OCI-LY7 (cell line): Measurements from ENCODE around the gene ZP4. TPM values are rescaled to one million over a fixed set of nuclear protein-coding genes. Genes with fewer than 3 reads are reported as not detected.

Experiments used
- BruUV-seq: library from RNA; stranded (reverse); fragments of 400-500 nt; replicated peaks from 2 replicates; lab custom pipeline; 2021; lab: Mats Ljungman, UMichigan
- CTCF ChIA-PET: fragments of 300-600 bp; sonication (Branson Sonifier 250); formaldehyde crosslinking; loops from one replicate; lab custom pipeline; 2022; ENCODE audit warnings: antibody characterized with exemption; ENCODE audit not compliant: unreplicated experiment; lab: Charles Lee
- POLR2A ChIA-PET: fragments of 300-600 bp; sonication (Branson Sonifier 250); formaldehyde crosslinking; loops from one replicate; lab custom pipeline; 2022; ENCODE audit warnings: antibody characterized with exemption; lab: Charles Lee
- DNase-seq: peaks from one replicate; pipeline ENCODE4 v3.0.0-alpha.2; 2015; ENCODE audit warnings: low spot score
- H2AFZ ChIP-seq: fragments of 200-600 bp; sonication (generic), shearing (Covaris generic); 2 replicates; pipeline ENCODE4 v1.6.1; 2014; ENCODE audit warnings: mild to moderate bottlenecking, antibody characterized with exemption, low read length, moderate library complexity
- H3K27ac ChIP-seq: fragments of 200-600 bp; sonication (generic); 2 replicates; pipeline ENCODE4 v1.5.1; 2014; ENCODE audit warnings: mixed run types, low read depth, mild to moderate bottlenecking, moderate library complexity, low read length, inconsistent platforms; ENCODE audit not compliant: poor library complexity, severe bottlenecking
- H3K36me3 ChIP-seq: fragments of 200-600 bp; sonication (generic); 2 replicates; pipeline ENCODE4 v1.6.1; 2014; ENCODE audit warnings: mild to moderate bottlenecking, antibody characterized with exemption, low read length, moderate library complexity, mixed read lengths; ENCODE audit not compliant: insufficient read depth
- H3K4me1 ChIP-seq: fragments of 200-600 bp; sonication (generic); 2 replicates; pipeline ENCODE4 v1.5.1; 2014; ENCODE audit warnings: mild to moderate bottlenecking, low read length; ENCODE audit not compliant: insufficient read depth, poor library complexity, severe bottlenecking
- H3K4me2 ChIP-seq: fragments of 200-600 bp; sonication (generic); 2 replicates; pipeline ENCODE4 v1.6.1; 2014; ENCODE audit warnings: mild to moderate bottlenecking, low read length
- H3K4me3 ChIP-seq: fragments of 200-600 bp; sonication (generic); 2 replicates; pipeline ENCODE4 v1.5.1; 2014; ENCODE audit warnings: mild to moderate bottlenecking, low read depth, low read length; ENCODE audit not compliant: poor library complexity, severe bottlenecking
- H3K79me2 ChIP-seq: fragments of 200-600 bp; sonication (generic); 2 replicates; pipeline ENCODE4 v1.6.1; 2016; ENCODE audit warnings: low read depth, mild to moderate bottlenecking, low read length, moderate library complexity, mixed read lengths; ENCODE audit not compliant: insufficient read depth
- H3K9me2 ChIP-seq: fragments of 200-600 bp; sonication (generic); 2 replicates; pipeline ENCODE4 v1.6.1; 2016; ENCODE audit warnings: mild to moderate bottlenecking, low read length, mixed read lengths; ENCODE audit not compliant: insufficient read depth
- H3K9me3 ChIP-seq: fragments of 200-600 bp; sonication (generic); 2 replicates; pipeline ENCODE4 v1.6.1; 2014; ENCODE audit warnings: mild to moderate bottlenecking, mixed run types, low read length, mixed read lengths
- H4K20me1 ChIP-seq: fragments of 200-600 bp; sonication (generic); 2 replicates; pipeline ENCODE4 v1.6.1; 2014; ENCODE audit warnings: mild to moderate bottlenecking, antibody characterized with exemption, low read length, moderate library complexity, mixed read lengths; ENCODE audit not compliant: insufficient read depth
- CTCF ChIP-seq: fragments of 200-600 bp; sonication (generic); conservative IDR thresholded peaks from 2 replicates; pipeline ENCODE4 v1.5.1; 2014; ENCODE audit warnings: mild to moderate bottlenecking, antibody characterized with exemption, low read length, moderate library complexity, mixed read lengths
- EZH2phosphoT487 ChIP-seq: fragments of 200-600 bp; sonication (generic); IDR thresholded peaks from 2 replicates; pipeline ENCODE4 v1.6.1; 2018; ENCODE audit warnings: low read depth, borderline replicate concordance, mild to moderate bottlenecking, mixed run types, antibody characterized with exemption, low read length, moderate library complexity, mixed read lengths
- intact Hi-C: fragments of 100-400 bp; cut with micrococcal nuclease; formaldehyde crosslinking; loops from one replicate; pipeline ENCODE4 v1.10.0; 2022; ENCODE audit not compliant: unreplicated experiment
- total RNA-seq, 2 experiments: library from RNA; depleted of rRNA in 1 of 2; stranded (reverse); fragments of >200 nt in 1 of 2; shearing (Covaris generic) in 1 of 2; gene quantifications; 2 replicates each; pipeline ENCODE4 v1.2.3, GENCODE V29; 2014 to 2022

Gene ZP4
- total RNA-seq, 2 experiments from 2014 or later: not detected

GRCh38 chr1:237921306-237921705 lies 30.6 kb upstream of the ZP4 start:
- intact Hi-C loops: no loop called here
- H3K79me2 ChIP-seq: no peaks in the 10 kb centered on the region
- no peak for DNase-seq
- H3K27ac ChIP-seq: no peak overlapping the region
- no TSS peak for BruUV-seq
- H3K4me3 ChIP-seq: no peak overlapping the region
- H3K4me2 ChIP-seq: no peak overlapping the region
- H3K9me2 ChIP-seq: no peaks in the 10 kb centered on the region
- ChIA-PET CTCF (no interaction called here), POLR2A (no interaction called here)
- H3K36me3 ChIP-seq: no peaks in the 10 kb centered on the region
- TF ChIP-seq CTCF (no peak), EZH2phosphoT487 (no peak)
- H2AFZ ChIP-seq: no peak overlapping the region
- no peaks in the 10 kb centered on the region for H3K4me1 ChIP-seq
- H3K9me3 ChIP-seq: no peaks in the 10 kb centered on the region
- no peaks in the 10 kb centered on the region for H4K20me1 ChIP-seq

- Histone ChIP-seq H3K9me2 (no peaks in the 10 kb centered on the region), H2AFZ (no peak overlapping the region), H3K79me2 (no peaks in the 10 kb centered on the region), H3K27ac (no peak overlapping the region), H3K36me3 (no peaks in the 10 kb centered on the region), H3K9me3 (no peaks in the 10 kb centered on the region), H3K4me1 (no peaks in the 10 kb centered on the region), H3K4me2 (no peak overlapping the region), H3K4me3 (no peak overlapping the region), H4K20me1 (no peaks in the 10 kb centered on the region)
- no TSS peak for BruUV-seq
- POLR2A ChIA-PET: no interaction called here
- TF ChIP-seq CTCF (no peak), EZH2phosphoT487 (no peak)
- CTCF ChIA-PET: no interaction called here
- no peak for DNase-seq
- intact Hi-C loops: no loop called here
Measured at GRCh38 chr1:237913345-237913744, 22.6 kb upstream of the ZP4 start.

- no peak for TF ChIP-seq CTCF
- TF ChIP-seq EZH2phosphoT487: no peak
- CTCF ChIA-PET: no interaction called here
- intact Hi-C loops: no loop called here
- H3K4me2 ChIP-seq: no peak overlapping the region
- H3K9me2 ChIP-seq: no peaks in the 10 kb centered on the region
- no peaks in the 10 kb centered on the region for H4K20me1 ChIP-seq
- no peak overlapping the region for H3K4me3 ChIP-seq
- POLR2A ChIA-PET: no interaction called here
- no TSS peak for BruUV-seq
- no peaks in the 10 kb centered on the region for H3K36me3 ChIP-seq
- no peaks in the 10 kb centered on the region for H3K4me1 ChIP-seq
- no peak overlapping the region for H2AFZ ChIP-seq
- no peaks in the 10 kb centered on the region for H3K79me2 ChIP-seq
- H3K27ac ChIP-seq: no peak overlapping the region
- no peaks in the 10 kb centered on the region for H3K9me3 ChIP-seq
- no peak for DNase-seq
Measured at GRCh38 chr1:237911911-237912310, 21.2 kb upstream of the ZP4 start.
